Effector memory CD4-positive, alpha-beta T cell (primary cell): ENCODE results near the gene HDAC7.

Source experiments
- DNase-seq, 3 donors: peaks; one replicate each; pipeline ENCODE4 v3.0.0-alpha.2; 2020
- H3K27ac ChIP-seq: 2 replicates; pipeline ENCODE4 v1.7.0; 2013; ENCODE audit warnings: mild to moderate bottlenecking, low read length, moderate library complexity; ENCODE audit not compliant: insufficient read depth, poor library complexity, severe bottlenecking
- H3K27me3 ChIP-seq: replicated peaks from 2 replicates; pipeline ENCODE4 v1.7.0; 2013; ENCODE audit warnings: mild to moderate bottlenecking, low read length; ENCODE audit not compliant: insufficient read depth, control insufficient read depth, poor library complexity, severe bottlenecking
- H3K36me3 ChIP-seq: 2 replicates; pipeline ENCODE4 v1.7.0; 2013; ENCODE audit warnings: mild to moderate bottlenecking, low read length, moderate library complexity; ENCODE audit not compliant: control insufficient read depth, insufficient read depth
- H3K4me1 ChIP-seq: 2 replicates; pipeline ENCODE4 v1.7.0; 2013; ENCODE audit warnings: low read length, mild to moderate bottlenecking; ENCODE audit not compliant: control insufficient read depth, insufficient read depth, poor library complexity, severe bottlenecking
- H3K4me3 ChIP-seq: 2 replicates; pipeline ENCODE4 v1.7.0; 2013; ENCODE audit warnings: low read length, low read depth, mild to moderate bottlenecking; ENCODE audit not compliant: insufficient read depth, poor library complexity, severe bottlenecking
- H3K9me3 ChIP-seq: 2 replicates; pipeline ENCODE4 v1.7.0; 2013; ENCODE audit warnings: mild to moderate bottlenecking, low read length, moderate library complexity; ENCODE audit not compliant: control insufficient read depth

HDAC7 gene

DNA sequence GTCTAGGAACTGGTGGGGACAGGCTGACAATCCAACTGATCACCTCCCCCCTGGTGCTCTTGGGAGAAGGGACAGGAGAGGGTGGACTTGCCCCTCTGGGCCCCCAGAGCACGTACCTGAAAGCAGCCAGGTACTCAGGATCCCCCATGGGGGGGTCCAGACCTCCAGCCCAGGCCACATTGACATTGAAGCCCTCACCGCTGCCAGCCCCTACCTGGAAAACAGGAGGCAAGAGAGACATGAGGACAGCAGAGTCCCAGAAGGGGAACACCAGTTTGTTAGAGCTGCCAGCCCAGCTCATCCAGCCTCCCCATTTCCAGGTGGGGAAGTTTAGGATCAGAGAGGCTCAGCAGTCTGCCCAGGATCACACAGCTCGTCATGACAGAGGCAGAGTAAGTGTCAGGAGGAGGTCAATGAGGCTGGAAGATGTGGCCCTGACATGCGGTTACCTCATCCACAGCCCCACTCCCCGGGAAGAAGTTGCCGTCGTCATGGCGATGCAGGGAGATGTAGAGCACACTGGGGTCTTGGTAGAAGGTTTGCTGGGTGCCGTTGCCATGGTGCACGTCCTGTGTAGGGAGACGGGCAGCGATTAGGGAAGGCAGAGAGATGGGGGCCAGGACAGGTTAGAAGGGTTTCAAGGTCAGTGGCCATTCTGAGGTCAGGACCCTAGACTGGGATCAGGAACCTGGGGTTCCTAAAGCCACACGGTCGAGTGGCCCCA is 31.9 kb downstream of the HDAC7 start:
- DNase-seq, result no peak
- no peaks in the 10 kb centered on the region for H3K4me1 ChIP-seq
- peak overlapping the region; percentile 25 for H3K27ac ChIP-seq
- H3K27me3 ChIP-seq, result no peaks in the 10 kb centered on the region
- H3K9me3 ChIP-seq, result no peaks in the 10 kb centered on the region
- no peak overlapping the region for H3K4me3 ChIP-seq
- peaks cover 99% of the 10 kb centered on the region for H3K36me3 ChIP-seq

GRCh38 chr12:47786662-47787280 is 32.9 kb downstream of the HDAC7 start:
- H3K36me3 ChIP-seq, result peaks cover 92% of the 10 kb centered on the region
- H3K27ac ChIP-seq, result no peak overlapping the region

DNA sequence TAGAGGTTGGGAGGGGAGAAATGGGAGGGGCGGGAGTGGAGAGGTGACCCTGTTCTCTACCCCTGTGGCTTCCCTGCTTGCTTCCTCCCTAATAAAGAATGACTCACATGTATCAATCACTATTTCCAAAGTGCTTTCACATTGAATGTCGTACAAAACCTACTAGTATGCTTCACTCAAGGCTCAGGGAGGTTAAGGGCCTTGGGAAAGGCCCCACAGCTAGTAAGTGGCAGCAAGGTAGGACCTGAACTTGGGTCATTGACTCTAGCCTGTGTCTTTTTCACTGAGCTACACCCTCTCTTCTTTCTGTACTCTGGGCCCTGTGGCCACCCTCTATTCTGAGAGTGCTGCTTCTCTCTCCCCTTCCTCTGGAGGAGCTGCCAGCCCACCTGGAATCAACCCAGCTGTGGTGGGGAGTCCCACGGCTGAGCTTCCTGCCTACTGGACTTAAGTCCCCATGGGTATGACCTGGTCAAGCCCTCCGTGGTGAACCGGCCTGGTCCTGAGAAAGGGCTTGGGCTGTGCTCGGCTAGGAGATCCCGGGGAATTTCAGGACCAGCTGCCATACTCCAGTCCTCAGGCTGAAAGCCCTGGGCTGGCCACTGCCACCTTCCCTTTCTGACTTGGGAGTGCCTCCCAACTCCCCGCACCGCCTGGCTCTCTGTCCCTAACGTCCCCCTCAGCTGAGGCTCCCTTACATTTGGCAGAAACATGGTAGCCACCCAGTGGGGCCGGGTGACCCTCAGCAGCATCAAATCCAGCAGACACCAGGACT is 33.6 kb downstream of the HDAC7 start:
- no peaks in the 10 kb centered on the region for H3K4me1 ChIP-seq
- no peaks in the 10 kb centered on the region for H3K27me3 ChIP-seq
- peaks cover 85% of the 10 kb centered on the region for H3K36me3 ChIP-seq
- H3K9me3 ChIP-seq, result no peaks in the 10 kb centered on the region
- H3K27ac ChIP-seq, result no peak overlapping the region
- no peak for DNase-seq
- H3K4me3 ChIP-seq, result no peak overlapping the region

More at GRCh38 chr12:47786662-47787280, 32.9 kb downstream of the HDAC7 start:
- Histone ChIP-seq H3K4me3 (no peak overlapping the region), H3K27me3 (no peaks in the 10 kb centered on the region), H3K9me3 (no peaks in the 10 kb centered on the region), H3K4me1 (no peaks in the 10 kb centered on the region)
- no peak for DNase-seq

DNA sequence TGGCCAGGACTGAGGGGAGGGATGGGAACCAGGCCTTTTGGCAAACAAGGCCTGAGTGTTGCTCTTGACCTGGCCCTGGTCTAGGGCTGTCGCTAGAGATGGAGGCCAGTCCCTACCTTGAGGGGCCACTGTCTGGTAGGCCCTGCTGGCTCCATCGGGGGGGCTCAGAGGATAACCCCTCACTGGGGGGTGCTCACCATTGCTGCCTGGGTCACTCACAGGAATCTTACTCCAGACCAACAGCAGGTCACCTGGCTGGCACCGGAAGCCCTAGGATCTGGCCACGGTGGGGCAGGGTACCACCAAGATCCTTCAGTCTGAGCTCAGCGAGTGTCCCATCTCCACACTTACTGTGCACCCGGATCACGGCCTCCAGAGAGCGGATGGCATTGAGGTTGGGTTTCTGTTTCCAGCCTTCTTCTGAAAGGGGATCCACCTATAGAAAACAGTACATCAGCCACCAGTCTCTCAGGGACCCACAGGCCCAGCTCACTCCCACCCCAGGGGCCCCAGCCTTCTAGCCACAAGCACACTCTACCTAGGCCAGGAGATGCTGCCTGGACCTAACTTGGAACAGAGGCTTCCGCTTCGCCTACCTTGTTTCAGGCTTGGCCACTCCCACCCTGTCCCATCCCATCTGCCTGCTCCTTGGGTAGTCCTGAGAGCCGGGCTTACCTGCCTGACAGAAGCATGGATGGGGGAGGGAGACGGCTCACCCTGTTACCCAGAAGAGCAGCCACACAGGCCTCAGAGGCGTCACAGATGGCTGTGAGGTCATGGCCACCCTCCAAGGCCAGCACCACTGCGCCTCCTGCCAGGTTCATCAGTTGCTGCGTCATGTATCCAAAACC is 34.4 kb downstream of the HDAC7 start:
- Histone ChIP-seq H3K4me3 (no peak overlapping the region), H3K36me3 (peaks cover 77% of the 10 kb centered on the region), H3K27me3 (no peaks in the 10 kb centered on the region), H3K27ac (no peak overlapping the region), H3K9me3 (no peaks in the 10 kb centered on the region), H3K4me1 (no peaks in the 10 kb centered on the region)
- no peak for DNase-seq

DNA sequence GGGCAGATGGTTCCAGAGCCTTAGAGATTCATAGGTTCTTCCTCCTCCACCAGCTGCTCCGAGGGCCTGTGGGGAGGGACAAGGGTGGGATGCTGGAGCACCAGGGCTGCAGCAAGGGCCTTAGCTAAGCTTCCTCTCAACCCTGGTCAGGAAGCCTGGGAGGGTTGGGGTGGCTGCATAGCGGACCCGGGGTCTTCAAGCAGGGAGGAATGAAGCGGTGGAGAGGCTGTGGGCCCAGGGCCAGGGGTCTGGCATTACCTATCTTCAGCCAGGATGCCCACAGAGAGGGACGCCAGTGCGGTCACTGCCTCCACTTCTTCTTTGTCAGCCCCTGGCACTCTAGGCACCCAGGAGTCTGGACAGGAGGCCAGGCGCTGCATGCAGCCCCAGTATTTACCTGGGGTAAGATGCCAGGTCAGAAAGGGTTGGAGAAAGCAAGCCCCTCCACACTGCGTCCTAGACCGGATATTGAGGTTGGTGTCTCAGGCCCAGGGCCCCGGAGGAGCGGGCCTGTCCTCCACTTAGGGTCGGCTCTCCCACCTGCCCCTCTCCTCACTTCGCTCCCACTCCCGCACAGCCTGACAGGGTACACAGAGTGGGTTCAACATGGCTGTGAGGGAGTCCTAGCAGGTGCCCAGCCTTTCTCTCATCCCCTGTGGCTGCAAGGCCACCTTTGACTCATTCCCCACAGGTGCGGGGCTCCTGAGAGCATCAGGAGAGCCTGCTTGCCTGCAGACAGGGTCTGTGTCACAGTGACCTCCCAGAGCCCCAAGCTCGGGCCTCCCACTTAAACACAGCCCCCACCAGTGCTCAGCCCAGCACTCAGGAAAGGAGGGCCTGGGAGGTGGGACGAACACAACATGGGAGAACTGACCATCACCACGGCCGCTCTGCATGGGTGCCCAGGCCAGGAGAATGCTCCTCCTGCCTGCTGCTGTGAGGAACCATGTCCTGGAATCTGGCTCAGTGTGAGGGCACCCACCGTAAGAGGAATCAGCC is 35.6 kb downstream of the HDAC7 start:
- no peaks in the 10 kb centered on the region for H3K27me3 ChIP-seq
- H3K4me1 ChIP-seq, result no peaks in the 10 kb centered on the region
- H3K9me3 ChIP-seq, result no peaks in the 10 kb centered on the region
- H3K36me3 ChIP-seq, result peaks cover 66% of the 10 kb centered on the region
- no peak for DNase-seq
- H3K27ac ChIP-seq, result no peak overlapping the region
- H3K4me3 ChIP-seq, result no peak overlapping the region

GRCh38 chr12:47783024-47783755 is 36.5 kb downstream of the HDAC7 start:
- no peaks in the 10 kb centered on the region for H3K9me3 ChIP-seq
- no peaks in the 10 kb centered on the region for H3K4me1 ChIP-seq
- peaks cover 57% of the 10 kb centered on the region for H3K36me3 ChIP-seq
- no peak for DNase-seq
- H3K27ac ChIP-seq, result no peak overlapping the region
- H3K27me3 ChIP-seq, result no peaks in the 10 kb centered on the region
- no peak overlapping the region for H3K4me3 ChIP-seq

DNA sequence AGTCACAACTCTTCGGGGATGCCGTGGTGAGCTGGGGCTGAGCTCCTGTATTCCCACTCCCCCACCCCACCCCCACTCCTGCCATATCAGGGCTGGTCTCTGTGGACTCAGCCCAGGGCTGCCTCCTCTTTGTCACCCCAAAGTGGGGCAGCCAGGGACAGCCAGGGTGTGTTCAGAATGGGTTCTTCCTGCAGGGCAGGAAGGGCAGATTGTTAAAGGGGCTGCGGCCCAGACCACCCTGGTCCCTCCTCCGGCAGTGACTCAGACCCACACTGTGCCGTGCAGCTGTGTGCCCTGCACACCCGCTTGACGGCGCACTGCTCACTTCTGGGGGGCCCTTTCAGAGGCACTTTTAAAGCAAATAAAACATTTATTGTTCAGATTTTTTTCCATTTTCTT is 37.3 kb downstream of the HDAC7 start:
- Histone ChIP-seq H3K27me3 (no peaks in the 10 kb centered on the region), H3K4me3 (no peak overlapping the region), H3K27ac (no peak overlapping the region), H3K4me1 (no peaks in the 10 kb centered on the region), H3K9me3 (no peaks in the 10 kb centered on the region), H3K36me3 (peaks cover 48% of the 10 kb centered on the region)
- DNase-seq, result no peak

- Histone ChIP-seq H3K9me3 (no peaks in the 10 kb centered on the region), H3K27me3 (no peaks in the 10 kb centered on the region), H3K4me1 (no peaks in the 10 kb centered on the region), H3K36me3 (peaks cover 42% of the 10 kb centered on the region), H3K27ac (no peak overlapping the region), H3K4me3 (no peak overlapping the region)
- DNase-seq, result no peak
Observed at GRCh38 chr12:47781479-47782371, 38.0 kb downstream of the HDAC7 start.
